GM21737 (cell line): ENCODE results near the gene EFCAB3.
A peak's percentile ranks its signal among the peaks of the same experiment; 100 is the strongest.
"Not testable (repeated sequence)": the region's sequence is repeated elsewhere in the genome, so short reads cannot be mapped to it uniquely, and the experiment has no call there.

Experiments used
- ATAC-seq: cut with Tn5 transposase; IDR thresholded peaks from one replicate; pipeline ENCODE4 v1.9.1; 2021; ENCODE audit warnings: mild to moderate bottlenecking, moderate library complexity; ENCODE audit not compliant: unreplicated experiment

Gene EFCAB3

GRCh38 chr17:62380253-62380652 lies at the start of gene EFCAB3:
Gene EFCAB3, plus strand, starts transcription at chr17:62380553. Its CDS starts 2,427 bp downstream, at chr17:62382980.
- ATAC-seq: no peak

- no peak for ATAC-seq
Observed at GRCh38 chr17:62336527-62336926, 43.8 kb upstream of the EFCAB3 start.

GRCh38 chr17:62343764-62344270 lies 36.5 kb upstream of the EFCAB3 start:
- ATAC-seq: no peak

GRCh38 chr17:62351176-62351575 lies 29.2 kb upstream of the EFCAB3 start:
- no peak for ATAC-seq

- ATAC-seq: no peak
Observed at GRCh38 chr17:62366191-62366590, 14.2 kb upstream of the EFCAB3 start.

GRCh38 chr17:62381561-62381960 lies 1.2 kb downstream of the EFCAB3 start:
- ATAC-seq: no peak

GRCh38 chr17:62388856-62389255 lies 8.5 kb downstream of the EFCAB3 start:
- ATAC-seq: no peak

GRCh38 chr17:62392908-62393307 lies 12.6 kb downstream of the EFCAB3 start:
- ATAC-seq: no peak

- no peak for ATAC-seq
Observed at GRCh38 chr17:62398891-62399290, 18.5 kb downstream of the EFCAB3 start.

GRCh38 chr17:62405451-62405850 lies 25.1 kb downstream of the EFCAB3 start:
- ATAC-seq: no peak

- ATAC-seq: not testable (repeated sequence)
Observed at GRCh38 chr17:62413090-62413489, 32.7 kb downstream of the EFCAB3 start.

GRCh38 chr17:62423647-62424461 lies 43.5 kb downstream of the EFCAB3 start, which contains the start of gene METTL2A:
Gene METTL2A, plus strand, starts transcription at chr17:62423897. Its CDS starts 6 bp downstream, at chr17:62423903.
- ATAC-seq: peak; percentile 89

- ATAC-seq: not testable (repeated sequence)
Observed at GRCh38 chr17:62426214-62426613, 45.9 kb downstream of the EFCAB3 start.

GRCh38 chr17:62435251-62435650 lies 54.9 kb downstream of the EFCAB3 start:
- not testable (repeated sequence) for ATAC-seq

GRCh38 chr17:62441181-62441580 lies 60.8 kb downstream of the EFCAB3 start:
- ATAC-seq: not testable (repeated sequence)

GRCh38 chr17:62444063-62444462 lies 63.7 kb downstream of the EFCAB3 start:
- no peak for ATAC-seq

GRCh38 chr17:62445791-62446190 lies 65.4 kb downstream of the EFCAB3 start:
- not testable (repeated sequence) for ATAC-seq

GRCh38 chr17:62452195-62452594 lies 71.8 kb downstream of the EFCAB3 start:
- ATAC-seq: not testable (repeated sequence)

GRCh38 chr17:62453041-62453440 lies 72.7 kb downstream of the EFCAB3 start:
- ATAC-seq: not testable (repeated sequence)

- ATAC-seq: peak; percentile 31
Observed at GRCh38 chr17:62453656-62454055, 73.3 kb downstream of the EFCAB3 start.

- peak; percentile 52 for ATAC-seq
Observed at GRCh38 chr17:62454111-62454510, 73.8 kb downstream of the EFCAB3 start.

GRCh38 chr17:62456016-62456415 lies 75.7 kb downstream of the EFCAB3 start:
- ATAC-seq: no peak
